VCaP (cell line): ENCODE measurements around the gene MCRIP1.
A peak's percentile ranks its signal among the peaks of the same experiment; 100 is the strongest.
"Not testable (repeated sequence)": the region's sequence is repeated elsewhere in the genome, so short reads cannot be mapped to it uniquely, and the experiment has no call there.

Source experiments
- H3K27ac ChIP-seq: fragments of 450-650 bp; 2 replicates; pipeline ENCODE4 v1.5.1; 2017
- CTCF ChIP-seq: fragments of 450-650 bp; conservative IDR thresholded peaks from 2 replicates; pipeline ENCODE4 v1.5.1; 2017; ENCODE audit warnings: mild to moderate bottlenecking, moderate library complexity

MCRIP1 gene

DNA sequence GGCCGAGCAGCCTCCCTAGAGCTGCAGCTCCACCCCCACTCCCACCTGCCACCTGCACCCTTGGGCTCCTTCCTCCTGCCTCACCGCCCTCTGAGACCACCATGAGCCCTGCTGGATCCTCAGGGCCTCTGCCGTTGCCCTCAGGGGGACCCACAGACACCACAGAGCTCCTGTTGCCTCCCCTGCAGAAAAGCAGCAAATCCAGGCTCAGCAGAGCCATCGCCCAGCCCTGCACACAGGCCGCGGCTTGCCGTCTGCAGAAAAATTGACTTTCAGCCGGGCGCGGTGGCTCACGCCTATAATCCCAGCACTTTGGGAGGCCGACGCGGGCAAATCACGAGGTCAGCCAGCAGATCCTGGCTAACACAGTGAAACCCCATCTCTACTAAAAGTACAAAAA, 8.8 kb upstream of the MCRIP1 start:
- no peak for TF ChIP-seq CTCF
- H3K27ac ChIP-seq, result peak overlapping the region; percentile 69

- H3K27ac ChIP-seq, result peak overlapping the region; percentile 69
- TF ChIP-seq CTCF, result no peak
Measured at GRCh38 chr17:81840826-81841778, 8.0 kb upstream of the MCRIP1 start.

- H3K27ac ChIP-seq, result not testable (repeated sequence)
Measured at GRCh38 chr17:81840059-81840458, 7.0 kb upstream of the MCRIP1 start.

GRCh38 chr17:81839301-81839700, 6.2 kb upstream of the MCRIP1 start:
- no peak overlapping the region for H3K27ac ChIP-seq
- TF ChIP-seq CTCF, result no peak

DNA sequence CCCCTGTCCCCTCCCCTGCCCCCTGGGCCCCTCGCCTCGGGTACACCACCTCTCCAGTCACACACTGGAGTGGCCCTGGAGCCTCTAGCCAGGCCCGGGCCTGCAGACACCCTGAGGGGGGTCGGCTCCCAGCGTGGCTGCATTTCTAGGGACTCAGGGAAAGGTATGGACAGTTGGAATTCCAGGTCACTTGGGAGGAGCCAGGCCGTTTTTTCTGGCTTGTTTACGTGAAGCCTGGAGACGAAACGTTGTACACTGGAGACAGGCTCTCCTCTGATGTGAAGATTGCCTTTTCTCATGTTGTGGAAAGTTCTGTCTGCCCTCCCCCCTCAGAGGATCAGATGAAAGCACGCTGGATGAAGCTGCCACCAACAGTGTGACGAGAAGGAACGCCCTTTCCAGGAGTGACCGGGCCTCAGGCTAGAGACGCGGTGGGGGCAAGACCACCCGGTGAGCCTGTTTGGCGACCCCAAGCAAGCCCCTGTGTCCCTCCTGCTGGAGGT, 5.7 kb upstream of the MCRIP1 start:
- TF ChIP-seq CTCF, result no peak
- H3K27ac ChIP-seq, result no peak overlapping the region

GRCh38 chr17:81837641-81838040, 4.5 kb upstream of the MCRIP1 start:
- no peak for TF ChIP-seq CTCF
- no peak overlapping the region for H3K27ac ChIP-seq

DNA sequence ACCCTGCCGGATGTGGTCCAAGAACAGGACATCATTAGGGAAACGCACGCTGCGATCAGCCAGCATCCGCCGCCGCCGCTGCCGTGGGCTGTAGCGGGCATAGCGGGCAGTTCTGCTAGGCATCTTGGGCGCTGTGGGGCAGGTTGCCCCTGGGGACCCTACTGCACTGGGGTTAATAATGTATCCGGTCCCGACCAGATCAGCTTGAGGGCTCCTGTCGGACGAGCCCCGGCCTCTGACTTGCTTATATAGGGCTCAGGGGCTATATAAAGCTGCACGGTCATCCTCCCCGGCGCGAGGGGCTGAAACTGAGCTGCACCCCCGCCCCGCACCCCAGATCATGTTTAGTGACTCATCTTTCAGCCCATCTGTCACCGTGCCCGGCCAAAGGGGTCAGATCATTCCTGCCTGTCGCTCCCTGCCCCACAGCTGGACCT, 1.8 kb upstream of the MCRIP1 start, which contains the start of gene PPP1R27:
Gene PPP1R27 (minus strand): TSS at position 220 of the 437 bp plus-strand sequence. CDS start 97 bp downstream, at position 123.
- H3K27ac ChIP-seq, result peak within 1 kb of the TSS; percentile 98
- no peak for TF ChIP-seq CTCF
